Activated T-cell treated with anti-CD3 and anti-CD28 coated beads for 1 hour (primary cell): ENCODE data around the gene GRID1.

ENCODE experiments used
- DNase-seq: peaks from one replicate; pipeline ENCODE4 v3.0.0-alpha.2; 2020; ENCODE audit warnings: low read depth

The GRID1 gene

GRCh38 chr10:86060386-86061277 is 306.0 kb downstream of the GRID1 start:
- DNase-seq: no peak

GRCh38 chr10:86059892-86060291 is 306.7 kb downstream of the GRID1 start:
- DNase-seq: no peak

- DNase-seq: no peak
These were observed 307.6 kb downstream of the GRID1 start for GRCh38 chr10:86058964-86059363.

DNA sequence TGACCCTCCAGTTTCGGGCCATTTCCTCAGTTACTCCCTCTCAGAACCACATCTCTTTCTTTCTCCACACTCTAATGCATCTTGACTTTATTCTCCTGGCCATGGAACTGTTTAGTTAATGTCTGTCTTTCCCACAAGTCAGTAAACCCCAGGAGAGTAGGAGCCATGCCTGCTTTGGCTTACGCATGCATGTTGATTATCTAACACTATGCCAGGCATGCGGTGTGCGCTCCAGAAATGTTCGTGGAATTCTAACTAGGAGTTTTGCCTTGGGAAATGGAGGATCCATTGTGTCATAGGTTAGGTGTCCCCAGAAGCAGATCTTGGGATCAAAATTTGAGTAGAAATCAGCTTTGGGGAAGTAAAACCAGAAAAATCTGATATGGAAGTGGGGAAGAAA is 308.9 kb downstream of the GRID1 start:
- no peak for DNase-seq

GRCh38 chr10:86056672-86057071 is 309.9 kb downstream of the GRID1 start:
- no peak for DNase-seq

GRCh38 chr10:86055928-86056327 is 310.7 kb downstream of the GRID1 start:
- no peak for DNase-seq

DNA sequence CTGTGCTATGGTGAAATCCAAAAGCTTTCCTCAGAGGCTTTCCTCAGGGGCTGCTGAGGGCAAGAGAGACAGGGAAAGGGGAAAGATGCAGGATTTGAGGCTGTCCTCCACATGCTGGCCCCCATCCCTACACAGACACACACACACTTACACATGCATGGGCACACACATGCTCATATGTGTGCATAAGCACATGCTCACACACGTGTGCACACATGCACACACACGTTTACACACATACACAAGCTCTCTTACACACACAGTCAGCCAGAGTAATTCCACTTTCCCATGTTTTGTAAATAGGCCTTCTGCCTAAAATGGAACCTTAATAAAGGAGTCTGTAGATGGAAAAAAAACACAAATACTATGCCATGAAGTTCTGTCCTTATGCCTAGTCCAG is 312.9 kb downstream of the GRID1 start:
- DNase-seq: no peak

DNA sequence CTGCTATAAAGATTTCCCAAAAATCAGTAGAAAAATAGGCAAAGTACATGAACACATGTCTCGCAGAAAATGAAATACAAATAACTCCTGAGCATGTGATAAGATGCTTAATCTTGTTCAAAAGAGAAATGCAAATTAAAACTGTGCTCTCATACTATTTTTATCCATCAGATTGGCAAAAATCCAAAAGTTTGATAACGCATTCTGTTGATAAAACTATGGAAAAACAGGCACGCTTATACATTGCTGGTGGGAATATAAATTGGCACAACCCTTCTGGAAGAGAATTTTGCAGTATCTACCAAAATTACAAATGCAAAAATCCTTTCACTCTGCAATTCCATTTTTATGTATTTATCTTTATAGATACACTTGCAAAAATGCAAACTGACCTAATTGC is 315.0 kb downstream of the GRID1 start:
- no peak for DNase-seq

GRCh38 chr10:86049442-86049841 is 317.2 kb downstream of the GRID1 start:
- no peak for DNase-seq

DNA sequence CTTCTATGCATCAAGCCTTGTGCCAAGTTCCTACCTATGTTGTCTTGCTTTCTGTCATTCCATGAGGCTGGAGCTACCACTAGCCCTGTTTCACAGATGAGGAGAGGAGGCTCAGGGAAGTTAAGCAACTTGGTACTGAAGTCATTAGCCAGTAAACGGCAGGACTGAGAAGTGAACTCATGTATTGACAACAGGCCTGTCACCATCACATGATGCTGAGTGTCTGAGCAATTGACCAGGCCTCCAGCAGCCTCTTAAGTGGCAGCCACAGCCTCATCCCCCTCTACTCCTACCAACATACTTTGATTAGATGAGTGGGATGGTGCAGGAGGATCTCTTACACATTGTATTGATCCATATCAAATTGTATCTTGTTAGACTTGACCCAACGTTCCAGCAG is 317.6 kb downstream of the GRID1 start:
- DNase-seq: no peak

DNA sequence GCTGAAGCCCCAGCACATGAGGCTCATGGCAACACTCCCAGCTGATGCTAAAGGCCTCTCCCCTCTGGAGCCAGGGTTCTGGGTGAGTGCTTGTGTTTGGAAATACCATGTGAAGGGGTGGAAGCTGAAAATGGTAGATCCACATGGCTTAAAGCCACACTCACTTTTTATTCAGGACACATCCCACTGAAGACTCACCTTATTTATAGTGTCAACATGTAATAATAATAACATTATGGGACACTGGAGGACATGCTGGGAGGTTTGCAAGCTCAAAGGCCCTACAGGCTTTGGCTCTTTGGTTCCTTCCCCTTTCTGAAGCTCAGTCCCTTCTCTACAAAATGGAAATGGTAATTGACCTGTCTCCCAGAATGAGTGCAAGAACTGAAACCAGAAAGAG is 318.0 kb downstream of the GRID1 start:
- DNase-seq: no peak

DNA sequence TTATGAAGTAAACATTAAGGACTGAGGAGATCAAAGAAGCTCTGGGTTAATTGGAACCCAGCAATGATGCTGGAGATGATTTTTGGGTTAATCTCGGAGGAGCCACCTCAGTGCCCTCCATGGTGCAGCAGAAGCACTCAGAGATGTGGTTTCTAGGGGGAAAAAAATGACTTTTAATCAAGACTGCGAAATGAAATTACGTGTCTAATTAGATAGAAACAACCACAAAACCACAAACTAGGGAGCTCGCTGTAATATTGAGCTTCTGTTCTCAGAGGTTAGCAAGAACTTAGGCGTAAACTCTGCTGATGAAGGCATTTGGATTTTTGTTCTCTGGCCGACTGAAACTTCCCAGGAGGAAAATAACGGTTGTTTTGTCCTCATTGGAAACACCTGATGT is 319.0 kb downstream of the GRID1 start:
- DNase-seq: no peak

DNA sequence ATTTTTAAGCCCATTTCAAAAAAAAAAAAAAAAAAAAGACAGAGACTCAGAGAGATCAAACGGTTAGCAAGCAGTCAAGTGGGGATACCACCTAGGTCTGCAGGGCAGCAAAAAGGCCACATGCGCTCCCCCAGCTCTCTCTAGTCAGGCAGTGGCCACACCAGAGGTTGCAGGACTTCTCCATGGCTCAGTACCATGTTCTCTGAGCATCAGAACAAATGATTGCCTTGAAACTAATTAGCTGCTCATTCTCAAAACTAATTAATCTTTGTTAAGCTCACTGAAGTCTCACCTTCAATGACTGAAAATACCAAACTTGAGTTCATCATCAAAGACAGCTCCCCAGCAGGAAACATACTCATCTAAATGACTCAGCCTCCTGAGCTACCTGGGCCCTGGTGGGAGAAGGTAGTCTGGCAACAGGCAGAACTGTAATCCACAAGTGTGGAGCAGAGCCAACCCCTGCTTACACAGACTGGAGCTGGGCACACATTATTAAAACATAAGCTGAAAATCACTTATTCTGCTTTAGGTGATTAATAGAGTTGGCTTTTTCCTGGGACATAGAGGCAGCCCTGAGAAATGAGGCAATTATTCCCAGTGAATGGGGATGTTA is 319.6 kb downstream of the GRID1 start:
- no peak for DNase-seq

DNA sequence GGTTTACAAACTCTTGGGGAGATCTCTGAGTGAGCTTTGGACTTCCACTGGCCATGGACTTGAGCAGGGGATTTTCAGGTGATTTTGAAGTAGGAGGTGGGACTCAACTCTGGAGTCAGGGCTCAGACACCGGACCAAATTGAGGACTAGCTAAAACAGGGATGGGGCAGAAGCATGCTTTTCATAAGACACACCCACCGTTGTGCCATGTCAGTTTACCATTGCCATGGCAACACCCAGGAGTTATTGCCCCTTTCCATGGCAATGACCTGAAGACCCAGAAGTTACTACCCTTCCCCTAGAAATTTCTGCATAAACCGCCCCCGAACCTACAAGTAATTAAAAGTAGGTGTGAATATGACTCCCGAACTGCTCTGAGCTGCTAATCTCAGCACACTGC is 320.7 kb downstream of the GRID1 start:
- no peak for DNase-seq

GRCh38 chr10:86044029-86044428 is 322.6 kb downstream of the GRID1 start:
- no peak for DNase-seq

- no peak for DNase-seq
These were observed 323.4 kb downstream of the GRID1 start for GRCh38 chr10:86043236-86043635.

DNA sequence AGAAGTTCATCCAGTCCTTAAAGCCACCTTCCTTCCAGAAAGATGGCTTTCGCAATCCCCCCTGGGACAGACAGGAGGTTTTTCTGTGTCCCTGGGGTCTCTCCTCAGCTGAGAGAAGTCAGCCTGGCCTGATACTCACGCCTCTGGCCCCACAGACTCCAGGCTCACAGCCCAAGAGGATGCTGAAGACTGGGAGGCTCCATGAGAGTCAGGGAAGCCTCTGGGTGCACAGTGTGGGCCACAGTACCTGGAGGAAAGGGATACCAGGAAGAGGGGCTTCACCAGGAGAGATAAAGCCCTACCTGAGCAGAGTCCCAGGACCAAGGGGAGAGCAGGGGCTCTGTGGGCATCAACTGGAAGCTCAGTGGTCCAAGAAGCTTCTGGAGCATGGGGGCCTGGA is 324.4 kb downstream of the GRID1 start:
- DNase-seq: no peak

GRCh38 chr10:86041116-86041515 is 325.5 kb downstream of the GRID1 start:
- no peak for DNase-seq

DNA sequence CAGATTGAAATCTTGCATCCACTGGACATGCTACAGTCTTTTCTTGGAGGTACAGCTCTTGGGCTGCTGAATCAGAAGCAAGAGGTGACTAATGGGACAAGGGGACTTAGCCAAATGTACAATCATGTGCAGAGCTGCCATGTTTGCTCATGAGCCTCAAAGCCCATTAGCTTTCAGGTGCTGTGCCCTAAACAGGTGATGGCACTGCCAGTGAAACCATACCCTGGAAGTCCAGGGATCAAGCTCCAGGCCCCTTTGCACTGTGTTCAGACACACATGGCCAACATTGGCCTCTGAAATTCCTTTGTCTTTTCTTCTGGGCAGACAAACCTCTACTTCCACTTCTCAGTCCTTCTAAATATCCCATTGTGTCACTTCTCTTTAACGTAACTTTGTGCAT is 328.2 kb downstream of the GRID1 start:
- no peak for DNase-seq

DNA sequence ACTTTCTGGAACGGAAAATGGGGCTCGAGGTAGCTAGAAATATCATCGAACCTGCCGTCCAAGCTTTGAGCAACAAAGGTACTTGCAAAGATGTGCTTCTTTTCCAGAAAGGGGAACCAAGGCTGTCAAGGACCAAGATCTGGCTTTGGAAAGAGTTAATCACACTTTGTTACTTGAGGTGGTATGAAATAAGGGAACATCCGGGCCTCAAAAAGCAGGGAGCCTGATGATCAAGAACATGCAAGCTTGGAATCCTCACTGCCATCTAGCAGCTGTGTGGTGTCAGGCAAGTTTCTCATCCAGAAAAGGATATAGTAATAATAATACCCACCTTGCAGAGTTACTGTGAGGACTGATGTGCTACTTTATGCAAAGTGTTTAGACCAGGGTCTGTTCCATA is 329.5 kb downstream of the GRID1 start:
- DNase-seq: no peak

DNA sequence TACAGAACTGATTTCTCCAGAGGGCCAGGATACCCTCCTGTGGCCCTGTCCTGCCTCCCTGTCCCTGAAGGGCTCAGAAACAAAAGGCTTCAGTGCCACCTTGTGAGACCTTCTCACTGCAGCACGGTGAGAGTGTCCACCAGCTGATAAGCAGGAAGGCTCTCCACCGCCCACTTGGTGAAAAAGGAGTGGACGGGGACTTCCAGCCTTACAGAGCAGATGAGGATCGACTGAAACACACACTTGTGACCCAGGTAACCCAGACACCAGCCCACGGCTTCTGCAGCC is 330.1 kb downstream of the GRID1 start:
- no peak for DNase-seq

- DNase-seq: no peak
These were observed 330.6 kb downstream of the GRID1 start for GRCh38 chr10:86035791-86036543.

DNA sequence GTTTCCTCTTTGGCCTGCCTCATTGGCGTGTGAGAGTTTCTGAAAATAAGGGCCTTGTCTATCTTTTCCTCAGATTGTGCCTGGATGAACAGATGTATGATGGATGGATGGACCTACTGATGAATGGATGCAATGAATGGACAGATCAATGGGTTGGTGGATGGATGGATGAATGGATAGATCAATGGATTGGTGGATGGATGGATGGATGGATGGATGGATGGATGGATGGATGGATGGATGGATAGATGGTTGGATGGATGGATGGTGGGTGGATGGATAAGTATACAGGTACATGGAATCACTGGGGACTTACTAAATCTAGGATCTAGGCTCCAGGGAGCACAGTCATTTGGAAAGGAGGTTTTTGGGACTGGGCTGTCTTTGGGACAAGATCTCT is 331.9 kb downstream of the GRID1 start:
- no peak for DNase-seq
